ENCODE data around the gene ELMO1.

DNA sequence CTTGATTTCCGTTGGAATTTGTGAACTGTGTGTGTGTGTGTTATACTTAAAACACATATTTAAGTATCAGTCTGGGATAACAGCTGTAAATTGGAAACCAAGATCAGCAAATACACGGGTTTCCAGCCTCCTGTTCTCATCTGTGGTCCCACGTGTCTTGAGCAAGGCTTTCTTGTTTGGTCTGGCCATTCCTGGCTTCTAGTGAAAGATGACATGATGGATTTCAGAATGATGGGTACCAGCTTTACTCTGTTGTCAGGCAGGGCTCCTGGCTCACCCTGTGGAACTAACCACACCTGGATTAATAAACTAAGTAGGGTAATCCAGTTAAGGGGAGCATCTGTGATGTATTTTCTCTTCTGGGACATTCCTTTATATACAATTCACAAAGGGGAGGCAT, 378.2 kb downstream of the ELMO1 start:
- TF ChIP-seq POLR2A (IDR thresholded peaks at IDR 0.05; ENCODE audit: extremely low read depth, insufficient read length) = no peak
- TF ChIP-seq, protein P1, sequence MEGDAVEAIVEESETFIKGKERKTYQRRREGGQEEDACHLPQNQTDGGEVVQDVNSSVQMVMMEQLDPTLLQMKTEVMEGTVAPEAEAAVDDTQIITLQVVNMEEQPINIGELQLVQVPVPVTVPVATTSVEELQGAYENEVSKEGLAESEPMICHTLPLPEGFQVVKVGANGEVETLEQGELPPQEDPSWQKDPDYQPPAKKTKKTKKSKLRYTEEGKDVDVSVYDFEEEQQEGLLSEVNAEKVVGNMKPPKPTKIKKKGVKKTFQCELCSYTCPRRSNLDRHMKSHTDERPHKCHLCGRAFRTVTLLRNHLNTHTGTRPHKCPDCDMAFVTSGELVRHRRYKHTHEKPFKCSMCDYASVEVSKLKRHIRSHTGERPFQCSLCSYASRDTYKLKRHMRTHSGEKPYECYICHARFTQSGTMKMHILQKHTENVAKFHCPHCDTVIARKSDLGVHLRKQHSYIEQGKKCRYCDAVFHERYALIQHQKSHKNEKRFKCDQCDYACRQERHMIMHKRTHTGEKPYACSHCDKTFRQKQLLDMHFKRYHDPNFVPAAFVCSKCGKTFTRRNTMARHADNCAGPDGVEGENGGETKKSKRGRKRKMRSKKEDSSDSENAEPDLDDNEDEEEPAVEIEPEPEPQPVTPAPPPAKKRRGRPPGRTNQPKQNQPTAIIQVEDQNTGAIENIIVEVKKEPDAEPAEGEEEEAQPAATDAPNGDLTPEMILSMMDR (IDR thresholded peaks at IDR 0.05; ENCODE audit: low read depth, low read length) = no peak
- TF ChIP-seq, protein P2, sequence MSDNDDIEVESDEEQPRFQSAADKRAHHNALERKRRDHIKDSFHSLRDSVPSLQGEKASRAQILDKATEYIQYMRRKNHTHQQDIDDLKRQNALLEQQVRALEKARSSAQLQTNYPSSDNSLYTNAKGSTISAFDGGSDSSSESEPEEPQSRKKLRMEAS (IDR thresholded peaks at IDR 0.05; ENCODE audit: low read depth, low read length) = no peak

Measured in NB4 (cell line).